SK-N-SH treated with all-trans-retinoic acid at 6 μM for 48 hours (cell line): ENCODE data around the gene ARID1B.

ENCODE experiments used
- ATAC-seq: fragments of 200-7000 bp; cut with Tn5 transposase; 3 replicates; pipeline ENCODE4 v1.9.1; 2020; ENCODE audit warnings: mild to moderate bottlenecking, moderate library complexity
- ARNTL ChIP-seq: fragments of 450-650 bp; formaldehyde crosslinking; IDR thresholded peaks from 2 replicates; pipeline ENCODE4 v1.5.0; 2020; ENCODE audit warnings: low read depth, mild to moderate bottlenecking, moderate library complexity, borderline replicate concordance
- BACH2 ChIP-seq: fragments of 250-450 bp; sonication (Bioruptor Pico); IDR thresholded peaks from 2 replicates; pipeline ENCODE4 v1.9.0; 2021; ENCODE audit warnings: mild to moderate bottlenecking, borderline replicate concordance
- CSDC2 ChIP-seq: fragments of 250-450 bp; sonication (Bioruptor Pico); IDR thresholded peaks from 2 replicates; pipeline ENCODE4 v1.5.0; 2020; ENCODE audit warnings: mild to moderate bottlenecking, moderate library complexity
- ESRRG ChIP-seq: fragments of 250-450 bp; sonication (Bioruptor Pico); IDR thresholded peaks from 2 replicates; pipeline ENCODE4 v1.6.1; 2021; ENCODE audit warnings: mild to moderate bottlenecking
- GLIS3 ChIP-seq: fragments of 250-450 bp; sonication (Bioruptor Pico); IDR thresholded peaks from 2 replicates; pipeline ENCODE4 v1.5.0; 2020; ENCODE audit warnings: mild to moderate bottlenecking, moderate library complexity
- ISL1 ChIP-seq: fragments of 250-450 bp; sonication (Bioruptor Pico); IDR thresholded peaks from 2 replicates; pipeline ENCODE4 v2.1.2; 2022; ENCODE audit warnings: mild to moderate bottlenecking, moderate library complexity
- OSR1 ChIP-seq: fragments of 250-450 bp; sonication (Bioruptor Pico); IDR thresholded peaks from 2 replicates; pipeline ENCODE4 v1.8.0; 2022; ENCODE audit warnings: moderate library complexity, mild to moderate bottlenecking, inconsistent platforms
- RARB ChIP-seq: fragments of 250-450 bp; sonication (Bioruptor Pico); IDR thresholded peaks from 2 replicates; pipeline ENCODE4 v1.8.0; 2021; ENCODE audit warnings: mild to moderate bottlenecking, moderate library complexity
- SNAI2 ChIP-seq: fragments of 250-450 bp; sonication (Bioruptor Pico); IDR thresholded peaks from 2 replicates; pipeline ENCODE4 v1.5.0; 2020; ENCODE audit warnings: mild to moderate bottlenecking, moderate library complexity
- TCF4 ChIP-seq: fragments of 250-450 bp; sonication (Bioruptor Pico); IDR thresholded peaks from 2 replicates; pipeline ENCODE4 v1.8.0; 2021; ENCODE audit warnings: mild to moderate bottlenecking, moderate library complexity, borderline replicate concordance
- TOX ChIP-seq: fragments of 250-450 bp; sonication (Bioruptor Pico); IDR thresholded peaks from 2 replicates; pipeline ENCODE4 v1.8.0; 2021; ENCODE audit warnings: mild to moderate bottlenecking, moderate library complexity, borderline replicate concordance
- ZC3H10 ChIP-seq: fragments of 250-450 bp; sonication (Bioruptor Pico); IDR thresholded peaks from 2 replicates; pipeline ENCODE4 v1.5.1; 2021; ENCODE audit warnings: mild to moderate bottlenecking, moderate library complexity
- ZFP3 ChIP-seq: fragments of 250-450 bp; sonication (Bioruptor Pico); IDR thresholded peaks from 2 replicates; pipeline ENCODE4 v1.5.0; 2020; ENCODE audit warnings: mild to moderate bottlenecking, moderate library complexity
- ZFP30 ChIP-seq: fragments of 450-650 bp; formaldehyde crosslinking; IDR thresholded peaks from 2 replicates; pipeline ENCODE4 v1.5.0; 2022; ENCODE audit warnings: mild to moderate bottlenecking, moderate library complexity
- ZNF565 ChIP-seq: fragments of 450-650 bp; formaldehyde crosslinking; conservative IDR thresholded peaks from 2 replicates; pipeline ENCODE4 v1.5.0; 2020; ENCODE audit warnings: low read depth, mild to moderate bottlenecking, moderate library complexity
- ZNF70 ChIP-seq: fragments of 450-650 bp; formaldehyde crosslinking; IDR thresholded peaks from 2 replicates; pipeline ENCODE4 v1.5.0; 2020; ENCODE audit warnings: mild to moderate bottlenecking, moderate library complexity
- TF ChIP-seq, protein P1 (sequence below): fragments of 250-450 bp; sonication (Bioruptor Pico); IDR thresholded peaks from 2 replicates; pipeline ENCODE4 v1.5.1; 2020; ENCODE audit warnings: low read depth, mild to moderate bottlenecking, moderate library complexity
- TF ChIP-seq, protein P2 (sequence below): fragments of 250-450 bp; sonication (Bioruptor Pico); IDR thresholded peaks from 2 replicates; pipeline ENCODE4 v1.5.1; 2021; ENCODE audit warnings: mild to moderate bottlenecking, moderate library complexity
- TF ChIP-seq, protein P3 (sequence below): fragments of 250-450 bp; sonication (Bioruptor Pico); IDR thresholded peaks from 2 replicates; pipeline ENCODE4 v1.8.0; 2021; ENCODE audit warnings: low read depth, mild to moderate bottlenecking, moderate library complexity, borderline replicate concordance
- TF ChIP-seq, protein P4 (sequence below): fragments of 250-450 bp; sonication (Bioruptor Pico); IDR thresholded peaks from 2 replicates; pipeline ENCODE4 v1.5.0; 2020; ENCODE audit warnings: mild to moderate bottlenecking, moderate library complexity
- TF ChIP-seq, protein P5 (sequence below): fragments of 250-450 bp; sonication (Bioruptor Pico); IDR thresholded peaks from 2 replicates; pipeline ENCODE4 v1.8.0; 2020; ENCODE audit warnings: mild to moderate bottlenecking, moderate library complexity, borderline replicate concordance

ARID1B gene

DNA sequence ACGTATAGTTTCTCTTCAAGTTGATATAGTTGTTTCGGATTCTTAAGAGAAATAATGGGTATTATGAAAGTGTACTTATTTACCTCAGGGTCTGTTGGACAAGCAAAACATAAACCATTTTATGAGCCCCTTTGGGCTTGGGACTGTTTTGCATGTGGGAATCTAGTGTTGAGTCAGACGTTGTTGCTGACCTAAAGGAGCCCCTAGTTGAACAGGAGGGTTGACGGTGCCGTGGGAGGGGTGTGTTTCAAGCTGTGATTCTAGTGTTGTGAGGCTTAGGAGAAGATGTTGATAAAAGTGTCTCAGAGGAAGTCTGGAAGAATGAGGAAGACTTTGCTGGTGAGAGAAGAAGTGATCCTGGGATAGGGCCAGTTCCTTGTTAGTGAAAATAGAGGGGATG lies 140.0 kb downstream of the ARID1B start (continued):
- TF ChIP-seq, protein P1, sequence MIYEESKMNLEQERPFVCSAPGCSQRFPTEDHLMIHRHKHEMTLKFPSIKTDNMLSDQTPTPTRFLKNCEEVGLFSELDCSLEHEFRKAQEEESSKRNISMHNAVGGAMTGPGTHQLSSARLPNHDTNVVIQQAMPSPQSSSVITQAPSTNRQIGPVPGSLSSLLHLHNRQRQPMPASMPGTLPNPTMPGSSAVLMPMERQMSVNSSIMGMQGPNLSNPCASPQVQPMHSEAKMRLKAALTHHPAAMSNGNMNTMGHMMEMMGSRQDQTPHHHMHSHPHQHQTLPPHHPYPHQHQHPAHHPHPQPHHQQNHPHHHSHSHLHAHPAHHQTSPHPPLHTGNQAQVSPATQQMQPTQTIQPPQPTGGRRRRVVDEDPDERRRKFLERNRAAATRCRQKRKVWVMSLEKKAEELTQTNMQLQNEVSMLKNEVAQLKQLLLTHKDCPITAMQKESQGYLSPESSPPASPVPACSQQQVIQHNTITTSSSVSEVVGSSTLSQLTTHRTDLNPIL (CRISPR knock-in tag), result no peak
- TF ChIP-seq ZFP3, result no peak
- TF ChIP-seq, protein P2, sequence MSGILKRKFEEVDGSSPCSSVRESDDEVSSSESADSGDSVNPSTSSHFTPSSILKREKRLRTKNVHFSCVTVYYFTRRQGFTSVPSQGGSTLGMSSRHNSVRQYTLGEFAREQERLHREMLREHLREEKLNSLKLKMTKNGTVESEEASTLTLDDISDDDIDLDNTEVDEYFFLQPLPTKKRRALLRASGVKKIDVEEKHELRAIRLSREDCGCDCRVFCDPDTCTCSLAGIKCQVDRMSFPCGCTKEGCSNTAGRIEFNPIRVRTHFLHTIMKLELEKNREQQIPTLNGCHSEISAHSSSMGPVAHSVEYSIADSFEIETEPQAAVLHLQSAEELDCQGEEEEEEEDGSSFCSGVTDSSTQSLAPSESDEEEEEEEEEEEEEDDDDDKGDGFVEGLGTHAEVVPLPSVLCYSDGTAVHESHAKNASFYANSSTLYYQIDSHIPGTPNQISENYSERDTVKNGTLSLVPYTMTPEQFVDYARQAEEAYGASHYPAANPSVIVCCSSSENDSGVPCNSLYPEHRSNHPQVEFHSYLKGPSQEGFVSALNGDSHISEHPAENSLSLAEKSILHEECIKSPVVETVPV (CRISPR knock-in tag), result no peak
- no peak for TF ChIP-seq SNAI2 (CRISPR knock-in tag)
- no peak for TF ChIP-seq CSDC2 (CRISPR knock-in tag)
- TF ChIP-seq, protein P3, sequence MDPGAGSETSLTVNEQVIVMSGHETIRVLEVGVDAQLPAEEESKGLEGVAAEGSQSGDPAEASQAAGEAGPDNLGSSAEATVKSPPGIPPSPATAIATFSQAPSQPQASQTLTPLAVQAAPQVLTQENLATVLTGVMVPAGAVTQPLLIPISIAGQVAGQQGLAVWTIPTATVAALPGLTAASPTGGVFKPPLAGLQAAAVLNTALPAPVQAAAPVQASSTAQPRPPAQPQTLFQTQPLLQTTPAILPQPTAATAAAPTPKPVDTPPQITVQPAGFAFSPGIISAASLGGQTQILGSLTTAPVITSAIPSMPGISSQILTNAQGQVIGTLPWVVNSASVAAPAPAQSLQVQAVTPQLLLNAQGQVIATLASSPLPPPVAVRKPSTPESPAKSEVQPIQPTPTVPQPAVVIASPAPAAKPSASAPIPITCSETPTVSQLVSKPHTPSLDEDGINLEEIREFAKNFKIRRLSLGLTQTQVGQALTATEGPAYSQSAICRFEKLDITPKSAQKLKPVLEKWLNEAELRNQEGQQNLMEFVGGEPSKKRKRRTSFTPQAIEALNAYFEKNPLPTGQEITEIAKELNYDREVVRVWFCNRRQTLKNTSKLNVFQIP (CRISPR knock-in tag), result no peak
- no peak for TF ChIP-seq GLIS3 (CRISPR knock-in tag)
- TF ChIP-seq TOX, result no peak
- no peak for TF ChIP-seq ZC3H10 (CRISPR knock-in tag)
- no peak for TF ChIP-seq RARB (CRISPR knock-in tag)

DNA sequence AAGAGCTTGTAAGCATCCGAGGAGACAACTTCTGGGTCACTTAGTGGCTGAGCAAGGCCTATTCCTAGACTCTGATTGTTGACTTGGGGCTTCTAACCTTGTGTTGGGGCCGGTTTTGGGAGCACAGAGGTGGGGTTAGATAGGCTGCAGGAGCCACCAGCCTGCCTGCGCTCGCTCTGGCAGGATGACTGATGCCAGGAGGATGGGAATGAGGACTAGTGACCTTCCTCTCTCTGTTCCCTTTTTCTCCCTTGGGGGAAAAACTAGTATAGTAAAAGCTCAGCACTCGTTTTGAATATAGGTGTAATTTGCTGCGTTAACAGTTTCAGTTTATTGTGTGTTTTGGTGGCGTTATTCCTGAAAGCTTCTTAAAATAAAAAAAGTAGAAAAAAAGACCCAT lies 141.5 kb downstream of the ARID1B start:
- TF ChIP-seq OSR1 (CRISPR knock-in tag) (no peak), ESRRG (CRISPR knock-in tag) (no peak)
- ATAC-seq, result no peak

DNA sequence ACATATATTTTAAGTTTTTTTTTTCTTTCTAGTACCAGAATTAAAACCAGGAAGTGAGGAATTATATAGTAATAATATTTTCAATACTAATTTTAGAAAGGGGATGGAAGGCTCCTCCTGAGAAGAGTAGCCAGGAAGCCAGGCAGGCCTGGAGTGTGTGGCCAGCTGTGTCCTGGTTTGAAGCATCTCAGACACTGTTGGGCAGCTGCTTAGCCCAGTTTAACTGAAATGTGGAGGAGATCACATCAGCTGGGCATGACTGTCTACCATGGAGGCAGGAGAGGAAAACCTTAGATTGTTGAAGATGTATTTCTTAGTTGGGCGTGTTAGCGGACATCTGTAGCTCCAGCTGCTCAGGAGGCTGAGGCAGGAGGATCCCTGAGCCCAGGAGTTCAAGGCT lies 142.2 kb downstream of the ARID1B start:
- TF ChIP-seq ZFP3 (no peak), ZC3H10 (CRISPR knock-in tag) (no peak), ZFP30 (CRISPR knock-in tag) (no peak), ISL1 (no peak), SNAI2 (CRISPR knock-in tag) (no peak), TCF4 (CRISPR knock-in tag) (no peak), ZNF70 (CRISPR knock-in tag) (no peak), OSR1 (CRISPR knock-in tag) (no peak), ARNTL (CRISPR knock-in tag) (no peak), CSDC2 (CRISPR knock-in tag) (no peak), GLIS3 (CRISPR knock-in tag) (no peak), RARB (CRISPR knock-in tag) (no peak), BACH2 (CRISPR knock-in tag) (no peak), TOX (no peak), ZNF565 (CRISPR knock-in tag) (no peak)
- TF ChIP-seq, protein P2 (CRISPR knock-in tag), result no peak
- TF ChIP-seq, protein P4, sequence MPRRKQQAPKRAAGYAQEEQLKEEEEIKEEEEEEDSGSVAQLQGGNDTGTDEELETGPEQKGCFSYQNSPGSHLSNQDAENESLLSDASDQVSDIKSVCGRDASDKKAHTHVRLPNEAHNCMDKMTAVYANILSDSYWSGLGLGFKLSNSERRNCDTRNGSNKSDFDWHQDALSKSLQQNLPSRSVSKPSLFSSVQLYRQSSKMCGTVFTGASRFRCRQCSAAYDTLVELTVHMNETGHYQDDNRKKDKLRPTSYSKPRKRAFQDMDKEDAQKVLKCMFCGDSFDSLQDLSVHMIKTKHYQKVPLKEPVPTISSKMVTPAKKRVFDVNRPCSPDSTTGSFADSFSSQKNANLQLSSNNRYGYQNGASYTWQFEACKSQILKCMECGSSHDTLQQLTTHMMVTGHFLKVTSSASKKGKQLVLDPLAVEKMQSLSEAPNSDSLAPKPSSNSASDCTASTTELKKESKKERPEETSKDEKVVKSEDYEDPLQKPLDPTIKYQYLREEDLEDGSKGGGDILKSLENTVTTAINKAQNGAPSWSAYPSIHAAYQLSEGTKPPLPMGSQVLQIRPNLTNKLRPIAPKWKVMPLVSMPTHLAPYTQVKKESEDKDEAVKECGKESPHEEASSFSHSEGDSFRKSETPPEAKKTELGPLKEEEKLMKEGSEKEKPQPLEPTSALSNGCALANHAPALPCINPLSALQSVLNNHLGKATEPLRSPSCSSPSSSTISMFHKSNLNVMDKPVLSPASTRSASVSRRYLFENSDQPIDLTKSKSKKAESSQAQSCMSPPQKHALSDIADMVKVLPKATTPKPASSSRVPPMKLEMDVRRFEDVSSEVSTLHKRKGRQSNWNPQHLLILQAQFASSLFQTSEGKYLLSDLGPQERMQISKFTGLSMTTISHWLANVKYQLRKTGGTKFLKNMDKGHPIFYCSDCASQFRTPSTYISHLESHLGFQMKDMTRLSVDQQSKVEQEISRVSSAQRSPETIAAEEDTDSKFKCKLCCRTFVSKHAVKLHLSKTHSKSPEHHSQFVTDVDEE (CRISPR knock-in tag), result no peak
- TF ChIP-seq, protein P1 (CRISPR knock-in tag), result no peak
- TF ChIP-seq, protein P3 (CRISPR knock-in tag), result no peak
- TF ChIP-seq, protein P5, sequence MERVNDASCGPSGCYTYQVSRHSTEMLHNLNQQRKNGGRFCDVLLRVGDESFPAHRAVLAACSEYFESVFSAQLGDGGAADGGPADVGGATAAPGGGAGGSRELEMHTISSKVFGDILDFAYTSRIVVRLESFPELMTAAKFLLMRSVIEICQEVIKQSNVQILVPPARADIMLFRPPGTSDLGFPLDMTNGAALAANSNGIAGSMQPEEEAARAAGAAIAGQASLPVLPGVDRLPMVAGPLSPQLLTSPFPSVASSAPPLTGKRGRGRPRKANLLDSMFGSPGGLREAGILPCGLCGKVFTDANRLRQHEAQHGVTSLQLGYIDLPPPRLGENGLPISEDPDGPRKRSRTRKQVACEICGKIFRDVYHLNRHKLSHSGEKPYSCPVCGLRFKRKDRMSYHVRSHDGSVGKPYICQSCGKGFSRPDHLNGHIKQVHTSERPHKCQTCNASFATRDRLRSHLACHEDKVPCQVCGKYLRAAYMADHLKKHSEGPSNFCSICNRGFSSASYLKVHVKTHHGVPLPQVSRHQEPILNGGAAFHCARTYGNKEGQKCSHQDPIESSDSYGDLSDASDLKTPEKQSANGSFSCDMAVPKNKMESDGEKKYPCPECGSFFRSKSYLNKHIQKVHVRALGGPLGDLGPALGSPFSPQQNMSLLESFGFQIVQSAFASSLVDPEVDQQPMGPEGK (CRISPR knock-in tag), result no peak
- peak; percentile 21; the same call in 1 of the 3 replicates for ATAC-seq
